Measurements from ENCODE around the gene TTC28.

Gene TTC28

DNA sequence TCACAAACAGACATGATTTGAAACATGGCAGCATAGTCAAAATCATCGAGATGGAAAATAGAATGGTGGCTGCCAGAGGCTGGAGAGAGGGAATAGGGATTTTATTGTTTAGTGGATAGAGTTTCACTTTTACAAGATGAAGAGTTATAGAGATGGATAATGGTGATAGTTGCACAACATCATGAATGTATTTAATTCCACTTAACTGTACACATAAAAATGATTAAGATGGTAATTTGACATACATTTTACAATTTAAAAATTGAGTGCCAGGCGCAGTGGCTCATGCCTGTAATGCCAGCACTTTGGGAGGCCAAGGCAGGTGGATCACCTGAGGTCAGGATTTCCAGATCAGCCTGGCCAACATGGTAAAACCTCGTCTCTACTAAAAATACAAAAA lies 21.2 kb downstream of the TTC28 start (continued):
- TF ChIP-seq, protein P1, sequence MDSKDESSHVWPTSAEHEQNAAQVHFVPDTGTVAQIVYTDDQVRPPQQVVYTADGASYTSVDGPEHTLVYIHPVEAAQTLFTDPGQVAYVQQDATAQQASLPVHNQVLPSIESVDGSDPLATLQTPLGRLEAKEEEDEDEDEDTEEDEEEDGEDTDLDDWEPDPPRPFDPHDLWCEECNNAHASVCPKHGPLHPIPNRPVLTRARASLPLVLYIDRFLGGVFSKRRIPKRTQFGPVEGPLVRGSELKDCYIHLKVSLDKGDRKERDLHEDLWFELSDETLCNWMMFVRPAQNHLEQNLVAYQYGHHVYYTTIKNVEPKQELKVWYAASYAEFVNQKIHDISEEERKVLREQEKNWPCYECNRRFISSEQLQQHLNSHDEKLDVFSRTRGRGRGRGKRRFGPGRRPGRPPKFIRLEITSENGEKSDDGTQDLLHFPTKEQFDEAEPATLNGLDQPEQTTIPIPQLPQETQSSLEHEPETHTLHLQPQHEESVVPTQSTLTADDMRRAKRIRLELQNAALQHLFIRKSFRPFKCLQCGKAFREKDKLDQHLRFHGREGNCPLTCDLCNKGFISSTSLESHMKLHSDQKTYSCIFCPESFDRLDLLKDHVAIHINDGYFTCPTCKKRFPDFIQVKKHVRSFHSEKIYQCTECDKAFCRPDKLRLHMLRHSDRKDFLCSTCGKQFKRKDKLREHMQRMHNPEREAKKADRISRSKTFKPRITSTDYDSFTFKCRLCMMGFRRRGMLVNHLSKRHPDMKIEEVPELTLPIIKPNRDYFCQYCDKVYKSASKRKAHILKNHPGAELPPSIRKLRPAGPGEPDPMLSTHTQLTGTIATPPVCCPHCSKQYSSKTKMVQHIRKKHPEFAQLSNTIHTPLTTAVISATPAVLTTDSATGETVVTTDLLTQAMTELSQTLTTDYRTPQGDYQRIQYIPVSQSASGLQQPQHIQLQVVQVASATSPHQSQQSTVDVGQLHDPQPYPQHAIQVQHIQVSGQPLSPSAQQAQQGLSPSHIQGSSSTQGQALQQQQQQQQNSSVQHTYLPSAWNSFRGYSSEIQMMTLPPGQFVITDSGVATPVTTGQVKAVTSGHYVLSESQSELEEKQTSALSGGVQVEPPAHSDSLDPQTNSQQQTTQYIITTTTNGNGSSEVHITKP (tag by site-specific recombination; IDR thresholded peaks at IDR 0.05) = no peak
- TF ChIP-seq KLF7 (tag by site-specific recombination; IDR thresholded peaks at IDR 0.05; ENCODE audit: borderline replicate concordance) (no peak), ZNF561 (tag by site-specific recombination; IDR thresholded peaks at IDR 0.05; ENCODE audit: borderline replicate concordance) (no peak), ZNF473 (tag by site-specific recombination; IDR thresholded peaks at IDR 0.05) (no peak), ZNF155 (tag by site-specific recombination; IDR thresholded peaks at IDR 0.05) (no peak), ZNF555 (tag by site-specific recombination; conservative IDR thresholded peaks at IDR 0.05) (no peak), ZNF335 (tag by site-specific recombination; conservative IDR thresholded peaks at IDR 0.05) (no peak), HOXA7 (CRISPR knock-in tag; IDR thresholded peaks at IDR 0.05; ENCODE audit: borderline replicate concordance) (no peak), ZNF792 (tag by site-specific recombination; IDR thresholded peaks at IDR 0.05) (no peak), ZNF140 (tag by site-specific recombination; IDR thresholded peaks at IDR 0.05) (no peak), ZNF707 (tag by site-specific recombination; IDR thresholded peaks at IDR 0.05) (no peak), ZNF510 (tag by site-specific recombination; IDR thresholded peaks at IDR 0.05; ENCODE audit: insufficient replicate concordance) (no peak), ZNF426 (tag by site-specific recombination; IDR thresholded peaks at IDR 0.05) (no peak), GLI2 (tag by site-specific recombination; IDR thresholded peaks at IDR 0.05; ENCODE audit: borderline replicate concordance, low read depth) (no peak), ZNF747 (tag by site-specific recombination; IDR thresholded peaks at IDR 0.05) (no peak), ZNF521 (tag by site-specific recombination; IDR thresholded peaks at IDR 0.05) (no peak), ZNF654 (tag by site-specific recombination; IDR thresholded peaks at IDR 0.05; ENCODE audit: low read depth) (0 out of 2 replicates have a peak, but pooled peaks have one; percentile 3), ZNF16 (tag by site-specific recombination; IDR thresholded peaks at IDR 0.05; ENCODE audit: low read depth) (no peak), ZNF394 (tag by site-specific recombination; IDR thresholded peaks at IDR 0.05; ENCODE audit: borderline replicate concordance) (no peak), ZNF548 (tag by site-specific recombination; IDR thresholded peaks at IDR 0.05) (no peak), ZNF202 (tag by site-specific recombination; IDR thresholded peaks at IDR 0.05; ENCODE audit: borderline replicate concordance) (no peak), ZFP37 (tag by site-specific recombination; IDR thresholded peaks at IDR 0.05) (no peak), ZNF544 (tag by site-specific recombination; IDR thresholded peaks at IDR 0.05) (no peak)
- TF ChIP-seq, protein P2, sequence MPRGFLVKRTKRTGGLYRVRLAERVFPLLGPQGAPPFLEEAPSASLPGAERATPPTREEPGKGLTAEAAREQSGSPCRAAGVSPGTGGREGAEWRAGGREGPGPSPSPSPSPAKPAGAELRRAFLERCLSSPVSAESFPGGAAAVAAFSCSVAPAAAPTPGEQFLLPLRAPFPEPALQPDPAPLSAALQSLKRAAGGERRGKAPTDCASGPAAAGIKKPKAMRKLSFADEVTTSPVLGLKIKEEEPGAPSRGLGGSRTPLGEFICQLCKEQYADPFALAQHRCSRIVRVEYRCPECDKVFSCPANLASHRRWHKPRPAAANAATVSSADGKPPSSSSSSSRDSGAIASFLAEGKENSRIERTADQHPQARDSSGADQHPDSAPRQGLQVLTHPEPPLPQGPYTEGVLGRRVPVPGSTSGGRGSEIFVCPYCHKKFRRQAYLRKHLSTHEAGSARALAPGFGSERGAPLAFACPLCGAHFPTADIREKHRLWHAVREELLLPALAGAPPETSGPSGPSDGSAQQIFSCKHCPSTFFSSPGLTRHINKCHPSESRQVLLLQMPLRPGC (tag by site-specific recombination; IDR thresholded peaks at IDR 0.05) = no peak
- TF ChIP-seq, protein P3, sequence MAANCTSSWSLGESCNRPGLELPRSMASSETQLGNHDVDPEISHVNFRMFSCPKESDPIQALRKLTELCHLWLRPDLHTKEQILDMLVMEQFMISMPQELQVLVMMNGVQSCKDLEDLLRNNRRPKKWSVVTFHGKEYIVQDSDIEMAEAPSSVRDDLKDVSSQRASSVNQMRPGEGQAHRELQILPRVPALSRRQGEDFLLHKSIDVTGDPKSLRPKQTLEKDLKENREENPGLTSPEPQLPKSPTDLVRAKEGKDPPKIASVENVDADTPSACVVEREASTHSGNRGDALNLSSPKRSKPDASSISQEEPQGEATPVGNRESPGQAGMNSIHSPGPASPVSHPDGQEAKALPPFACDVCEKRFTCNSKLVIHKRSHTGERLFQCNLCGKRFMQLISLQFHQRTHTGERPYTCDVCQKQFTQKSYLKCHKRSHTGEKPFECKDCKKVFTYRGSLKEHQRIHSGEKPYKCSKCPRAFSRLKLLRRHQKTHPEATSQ (tag by site-specific recombination; IDR thresholded peaks at IDR 0.05) = no peak
- TF ChIP-seq, protein P4, sequence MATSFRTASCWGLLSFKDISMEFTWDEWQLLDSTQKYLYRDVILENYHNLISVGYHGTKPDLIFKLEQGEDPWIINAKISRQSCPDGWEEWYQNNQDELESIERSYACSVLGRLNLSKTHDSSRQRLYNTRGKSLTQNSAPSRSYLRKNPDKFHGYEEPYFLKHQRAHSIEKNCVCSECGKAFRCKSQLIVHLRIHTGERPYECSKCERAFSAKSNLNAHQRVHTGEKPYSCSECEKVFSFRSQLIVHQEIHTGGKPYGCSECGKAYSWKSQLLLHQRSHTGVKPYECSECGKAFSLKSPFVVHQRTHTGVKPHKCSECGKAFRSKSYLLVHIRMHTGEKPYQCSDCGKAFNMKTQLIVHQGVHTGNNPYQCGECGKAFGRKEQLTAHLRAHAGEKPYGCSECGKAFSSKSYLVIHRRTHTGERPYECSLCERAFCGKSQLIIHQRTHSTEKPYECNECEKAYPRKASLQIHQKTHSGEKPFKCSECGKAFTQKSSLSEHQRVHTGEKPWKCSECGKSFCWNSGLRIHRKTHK (tag by site-specific recombination; IDR thresholded peaks at IDR 0.05) = no peak
- TF ChIP-seq, protein P5, sequence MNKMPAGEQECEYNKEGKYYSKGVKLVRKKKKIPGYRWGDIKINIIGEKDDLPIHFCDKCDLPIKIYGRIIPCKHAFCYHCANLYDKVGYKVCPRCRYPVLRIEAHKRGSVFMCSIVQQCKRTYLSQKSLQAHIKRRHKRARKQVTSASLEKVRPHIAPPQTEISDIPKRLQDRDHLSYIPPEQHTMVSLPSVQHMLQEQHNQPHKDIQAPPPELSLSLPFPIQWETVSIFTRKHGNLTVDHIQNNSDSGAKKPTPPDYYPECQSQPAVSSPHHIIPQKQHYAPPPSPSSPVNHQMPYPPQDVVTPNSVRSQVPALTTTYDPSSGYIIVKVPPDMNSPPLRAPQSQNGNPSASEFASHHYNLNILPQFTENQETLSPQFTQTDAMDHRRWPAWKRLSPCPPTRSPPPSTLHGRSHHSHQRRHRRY (tag by site-specific recombination; IDR thresholded peaks at IDR 0.05) = no peak
- TF ChIP-seq, protein P6, sequence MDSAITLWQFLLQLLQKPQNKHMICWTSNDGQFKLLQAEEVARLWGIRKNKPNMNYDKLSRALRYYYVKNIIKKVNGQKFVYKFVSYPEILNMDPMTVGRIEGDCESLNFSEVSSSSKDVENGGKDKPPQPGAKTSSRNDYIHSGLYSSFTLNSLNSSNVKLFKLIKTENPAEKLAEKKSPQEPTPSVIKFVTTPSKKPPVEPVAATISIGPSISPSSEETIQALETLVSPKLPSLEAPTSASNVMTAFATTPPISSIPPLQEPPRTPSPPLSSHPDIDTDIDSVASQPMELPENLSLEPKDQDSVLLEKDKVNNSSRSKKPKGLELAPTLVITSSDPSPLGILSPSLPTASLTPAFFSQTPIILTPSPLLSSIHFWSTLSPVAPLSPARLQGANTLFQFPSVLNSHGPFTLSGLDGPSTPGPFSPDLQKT (IDR thresholded peaks at IDR 0.05; ENCODE audit: borderline replicate concordance, low read depth, low read length) = no peak
- TF ChIP-seq, protein P7, sequence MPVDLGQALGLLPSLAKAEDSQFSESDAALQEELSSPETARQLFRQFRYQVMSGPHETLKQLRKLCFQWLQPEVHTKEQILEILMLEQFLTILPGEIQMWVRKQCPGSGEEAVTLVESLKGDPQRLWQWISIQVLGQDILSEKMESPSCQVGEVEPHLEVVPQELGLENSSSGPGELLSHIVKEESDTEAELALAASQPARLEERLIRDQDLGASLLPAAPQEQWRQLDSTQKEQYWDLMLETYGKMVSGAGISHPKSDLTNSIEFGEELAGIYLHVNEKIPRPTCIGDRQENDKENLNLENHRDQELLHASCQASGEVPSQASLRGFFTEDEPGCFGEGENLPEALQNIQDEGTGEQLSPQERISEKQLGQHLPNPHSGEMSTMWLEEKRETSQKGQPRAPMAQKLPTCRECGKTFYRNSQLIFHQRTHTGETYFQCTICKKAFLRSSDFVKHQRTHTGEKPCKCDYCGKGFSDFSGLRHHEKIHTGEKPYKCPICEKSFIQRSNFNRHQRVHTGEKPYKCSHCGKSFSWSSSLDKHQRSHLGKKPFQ (tag by site-specific recombination; IDR thresholded peaks at IDR 0.05) = no peak

All from HEK293 (cell line).